Astrocyte (in vitro differentiated cells and primary cell): ENCODE data around the gene FN3KRP.

Experiments
- CTCF ChIP-seq: IDR thresholded peaks from 2 replicates; pipeline ENCODE4 v1.5.1; 2011; ENCODE audit warnings: low read depth, mild to moderate bottlenecking, inconsistent platforms, low read length, moderate library complexity; ENCODE audit not compliant: insufficient read depth
- EZH2 ChIP-seq: IDR thresholded peaks from 2 replicates; pipeline ENCODE4 v1.6.1; 2012; ENCODE audit warnings: mild to moderate bottlenecking, low read length, inconsistent platforms; ENCODE audit not compliant: insufficient read depth

GRCh38 chr17:82686366-82687324 lies 29.9 kb upstream of the FN3KRP start:
- TF ChIP-seq CTCF (no peak), EZH2 (no peak)
